Endothelial cell (in vitro differentiated cells): ENCODE measurements around the gene AGPAT1. TPM values are rescaled to one million over a fixed set of nuclear protein-coding genes. Genes with fewer than 3 reads are reported as not detected.

Source experiments
- DNase-seq: peaks from one replicate; pipeline ENCODE4 v3.0.0; 2021; ENCODE audit warnings: low spot score
- H3K27ac Mint-ChIP-seq: one replicate; pipeline ENCODE4 v1.8.0; 2021; ENCODE audit warnings: mixed read lengths, inconsistent platforms; ENCODE audit not compliant: unreplicated experiment
- H3K27me3 Mint-ChIP-seq: one replicate; pipeline ENCODE4 v1.8.0; 2021; ENCODE audit warnings: mild to moderate bottlenecking, moderate library complexity, mixed read lengths, inconsistent platforms; ENCODE audit not compliant: unreplicated experiment
- H3K36me3 Mint-ChIP-seq: one replicate; pipeline ENCODE4 v1.8.0; 2021; ENCODE audit warnings: mild to moderate bottlenecking, low read depth, mixed read lengths, inconsistent platforms; ENCODE audit not compliant: unreplicated experiment
- H3K4me1 Mint-ChIP-seq: one replicate; pipeline ENCODE4 v1.8.0; 2021; ENCODE audit warnings: mild to moderate bottlenecking, mixed read lengths, inconsistent platforms; ENCODE audit not compliant: unreplicated experiment
- H3K4me3 Mint-ChIP-seq: one replicate; pipeline ENCODE4 v1.8.0; 2021; ENCODE audit warnings: mild to moderate bottlenecking, mixed read lengths, inconsistent platforms; ENCODE audit not compliant: unreplicated experiment
- H3K9me3 Mint-ChIP-seq: one replicate; pipeline ENCODE4 v1.8.0; 2021; ENCODE audit warnings: mixed read lengths, inconsistent platforms; ENCODE audit not compliant: unreplicated experiment
- long read RNA-seq: library from polyadenylated mRNA; unstranded; transcript quantifications from one replicate; pipeline ENCODE4 v2.0.0, GENCODE V29; 2020; ENCODE audit not compliant: unreplicated experiment
- total RNA-seq: library from RNA; stranded (reverse); fragmentation: NEBNext Ultra II Directional; extraction: Animal tissue kit (Norgen Biotek cat#: 25700); gene quantifications from one replicate; pipeline ENCODE4 v1.2.1, GENCODE V29; 2021; ENCODE audit not compliant: unreplicated experiment
- TF ChIP-seq, protein P1 (sequence below): fragments of 200-600 bp; sonication (generic); IDR thresholded peaks from one replicate; pipeline ENCODE4 v1.5.0; 2021; ENCODE audit warnings: antibody characterized with exemption; ENCODE audit not compliant: unreplicated experiment

The AGPAT1 gene, protein sequence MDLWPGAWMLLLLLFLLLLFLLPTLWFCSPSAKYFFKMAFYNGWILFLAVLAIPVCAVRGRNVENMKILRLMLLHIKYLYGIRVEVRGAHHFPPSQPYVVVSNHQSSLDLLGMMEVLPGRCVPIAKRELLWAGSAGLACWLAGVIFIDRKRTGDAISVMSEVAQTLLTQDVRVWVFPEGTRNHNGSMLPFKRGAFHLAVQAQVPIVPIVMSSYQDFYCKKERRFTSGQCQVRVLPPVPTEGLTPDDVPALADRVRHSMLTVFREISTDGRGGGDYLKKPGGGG
- total RNA-seq: 93.3 TPM
- long read RNA-seq, transcript AGPAT1-203 (7 exons, 2,234 nt): major isoform, 5 of 25 reads
- long read RNA-seq, partial matches to known transcripts: 1 of 25 reads
- long read RNA-seq, other reads (novel, unspliced or antisense): 17 of 25 reads

DNA sequence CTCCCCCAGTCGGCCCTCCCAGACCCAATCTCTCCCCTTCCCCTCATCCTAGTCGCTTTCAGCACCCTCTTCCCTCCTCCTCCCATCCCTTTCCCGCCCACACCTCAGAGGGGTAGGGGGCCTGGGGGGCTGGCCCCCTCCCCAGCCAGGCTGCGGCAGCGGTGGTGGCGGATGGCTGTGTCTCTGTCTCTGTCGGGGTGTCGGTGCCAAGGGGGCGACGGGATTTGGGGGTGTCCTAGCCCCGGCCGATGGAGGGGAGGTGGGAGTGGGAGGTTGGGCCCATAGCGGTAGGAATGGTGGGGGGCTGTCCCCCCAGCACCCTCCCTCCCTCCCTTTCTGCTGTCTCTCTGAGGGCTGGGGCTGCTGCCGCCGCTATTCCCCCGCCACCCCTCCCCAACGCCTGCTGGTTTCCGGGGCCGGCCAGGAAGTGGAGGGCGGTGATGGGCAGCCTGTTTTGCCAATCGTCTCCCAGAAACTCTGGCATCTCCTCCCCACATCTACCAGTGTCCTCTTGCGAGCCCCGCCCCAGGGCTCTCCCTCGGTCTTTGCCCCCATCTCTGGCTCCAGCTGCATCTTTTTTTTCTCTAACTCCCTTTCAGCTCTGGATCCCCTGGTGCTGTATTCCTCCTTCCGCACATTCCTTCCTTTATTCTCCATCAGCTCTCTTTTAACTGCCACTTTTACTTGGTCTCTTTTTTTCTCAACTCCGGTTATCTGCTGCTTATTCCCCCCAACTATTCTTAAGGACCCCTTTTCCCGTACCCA is at the start of gene AGPAT1:
Gene AGPAT1 (minus strand): TSS at position 374 of the 765 bp plus-strand sequence. CDS start 4,588 bp downstream, outside the sequence.
- Mint-ChIP-seq H3K4me1 (peaks cover 71% of the 10 kb centered on the region), H3K27me3 (peaks cover 9% of the 10 kb centered on the region), H3K9me3 (no peaks in the 10 kb centered on the region), H3K27ac (peak within 1 kb of the TSS; percentile 95), H3K4me3 (peak within 1 kb of the TSS; percentile 98), H3K36me3 (peaks cover 10% of the 10 kb centered on the region)
- peak; percentile 88 for DNase-seq
- TF ChIP-seq, protein P1, sequence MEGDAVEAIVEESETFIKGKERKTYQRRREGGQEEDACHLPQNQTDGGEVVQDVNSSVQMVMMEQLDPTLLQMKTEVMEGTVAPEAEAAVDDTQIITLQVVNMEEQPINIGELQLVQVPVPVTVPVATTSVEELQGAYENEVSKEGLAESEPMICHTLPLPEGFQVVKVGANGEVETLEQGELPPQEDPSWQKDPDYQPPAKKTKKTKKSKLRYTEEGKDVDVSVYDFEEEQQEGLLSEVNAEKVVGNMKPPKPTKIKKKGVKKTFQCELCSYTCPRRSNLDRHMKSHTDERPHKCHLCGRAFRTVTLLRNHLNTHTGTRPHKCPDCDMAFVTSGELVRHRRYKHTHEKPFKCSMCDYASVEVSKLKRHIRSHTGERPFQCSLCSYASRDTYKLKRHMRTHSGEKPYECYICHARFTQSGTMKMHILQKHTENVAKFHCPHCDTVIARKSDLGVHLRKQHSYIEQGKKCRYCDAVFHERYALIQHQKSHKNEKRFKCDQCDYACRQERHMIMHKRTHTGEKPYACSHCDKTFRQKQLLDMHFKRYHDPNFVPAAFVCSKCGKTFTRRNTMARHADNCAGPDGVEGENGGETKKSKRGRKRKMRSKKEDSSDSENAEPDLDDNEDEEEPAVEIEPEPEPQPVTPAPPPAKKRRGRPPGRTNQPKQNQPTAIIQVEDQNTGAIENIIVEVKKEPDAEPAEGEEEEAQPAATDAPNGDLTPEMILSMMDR: no peak

DNA sequence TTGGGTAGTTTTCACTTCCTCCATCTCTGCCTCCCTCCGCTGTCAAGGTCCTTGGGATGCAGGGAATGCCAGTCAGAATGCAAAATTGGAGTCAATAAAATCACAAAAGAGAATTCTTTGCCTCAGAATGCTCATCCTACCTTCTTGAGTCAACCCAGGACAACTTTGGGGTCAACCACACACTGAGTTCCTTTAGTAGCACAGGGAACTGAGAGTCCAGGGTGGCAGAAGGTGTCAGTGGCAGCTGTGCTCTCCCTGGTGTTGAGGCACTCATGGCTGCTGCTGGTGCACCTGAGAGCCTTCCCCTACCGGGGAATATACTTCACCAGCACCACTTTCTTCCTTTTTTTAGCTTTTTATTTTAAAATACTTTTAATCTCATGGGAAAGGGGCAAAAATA is 48.8 kb upstream of the AGPAT1 start:
- H3K36me3 Mint-ChIP-seq: peaks cover 8% of the 10 kb centered on the region
- H3K9me3 Mint-ChIP-seq: no peaks in the 10 kb centered on the region
- H3K27ac Mint-ChIP-seq: peak overlapping the region; percentile 85
- no peak for DNase-seq
- no peak overlapping the region for H3K4me3 Mint-ChIP-seq
- H3K4me1 Mint-ChIP-seq: peaks cover 50% of the 10 kb centered on the region
- TF ChIP-seq, protein P1: no peak
- H3K27me3 Mint-ChIP-seq: peaks cover 5% of the 10 kb centered on the region

DNA sequence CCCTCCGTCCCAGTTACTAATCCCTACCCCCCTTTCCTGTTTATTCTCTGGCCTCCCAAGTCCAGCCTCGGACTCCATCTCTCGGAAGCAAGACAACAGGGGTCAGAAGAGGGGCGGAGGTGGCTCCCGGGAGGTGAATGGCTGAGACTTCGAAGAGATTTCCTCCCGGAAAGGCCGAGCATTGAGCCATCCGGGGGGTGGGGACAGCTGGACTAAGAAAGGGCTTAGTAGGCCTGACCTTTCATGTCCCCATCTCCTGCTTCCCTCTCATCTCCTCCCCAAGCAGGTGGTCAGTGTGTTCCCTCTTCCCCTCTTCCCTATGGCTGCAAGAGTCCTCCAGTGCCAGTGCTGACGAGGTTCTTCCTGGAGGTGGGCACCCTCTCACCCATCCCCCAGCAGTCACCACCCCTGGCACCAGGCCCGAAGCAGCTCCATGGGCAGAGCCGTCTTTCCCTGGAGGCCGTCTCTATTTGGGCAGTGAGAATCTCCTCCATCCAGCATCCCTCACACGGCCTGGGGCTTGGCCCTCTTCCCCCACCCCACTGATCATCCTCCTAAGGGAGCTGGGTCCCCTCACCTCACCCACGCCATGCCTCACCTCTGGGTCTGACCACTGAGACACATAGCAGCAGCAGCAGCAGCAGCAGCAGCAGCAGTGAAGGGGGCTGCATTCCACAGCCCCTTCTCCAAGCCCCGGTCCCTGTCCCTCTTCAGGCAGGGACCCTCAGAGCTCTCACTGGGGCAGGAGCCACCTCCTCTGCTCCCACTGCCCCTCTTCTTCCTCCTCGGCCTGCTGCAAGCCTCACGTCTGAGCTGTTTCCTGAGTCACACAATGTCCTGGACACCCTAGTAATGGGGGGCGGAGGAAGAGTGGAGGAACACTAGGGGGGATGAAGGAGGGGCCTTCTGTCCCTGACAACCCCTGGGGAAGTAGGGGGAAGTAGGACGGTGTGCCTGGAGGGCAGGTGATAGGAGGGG is 47.7 kb upstream of the AGPAT1 start, which contains the start of gene NOTCH4:
Gene NOTCH4 (minus strand): TSS at position 810 of the 978 bp plus-strand sequence. CDS start 139 bp downstream, at position 671.
- TF ChIP-seq, protein P1: no peak
- Mint-ChIP-seq H3K27ac (peak within 1 kb of the TSS; percentile 91), H3K36me3 (peaks cover 20% of the 10 kb centered on the region), H3K4me1 (peaks cover 47% of the 10 kb centered on the region), H3K9me3 (no peaks in the 10 kb centered on the region), H3K27me3 (peaks cover 8% of the 10 kb centered on the region), H3K4me3 (peak within 1 kb of the TSS; percentile 88)
- peak; percentile 19 for DNase-seq

DNA sequence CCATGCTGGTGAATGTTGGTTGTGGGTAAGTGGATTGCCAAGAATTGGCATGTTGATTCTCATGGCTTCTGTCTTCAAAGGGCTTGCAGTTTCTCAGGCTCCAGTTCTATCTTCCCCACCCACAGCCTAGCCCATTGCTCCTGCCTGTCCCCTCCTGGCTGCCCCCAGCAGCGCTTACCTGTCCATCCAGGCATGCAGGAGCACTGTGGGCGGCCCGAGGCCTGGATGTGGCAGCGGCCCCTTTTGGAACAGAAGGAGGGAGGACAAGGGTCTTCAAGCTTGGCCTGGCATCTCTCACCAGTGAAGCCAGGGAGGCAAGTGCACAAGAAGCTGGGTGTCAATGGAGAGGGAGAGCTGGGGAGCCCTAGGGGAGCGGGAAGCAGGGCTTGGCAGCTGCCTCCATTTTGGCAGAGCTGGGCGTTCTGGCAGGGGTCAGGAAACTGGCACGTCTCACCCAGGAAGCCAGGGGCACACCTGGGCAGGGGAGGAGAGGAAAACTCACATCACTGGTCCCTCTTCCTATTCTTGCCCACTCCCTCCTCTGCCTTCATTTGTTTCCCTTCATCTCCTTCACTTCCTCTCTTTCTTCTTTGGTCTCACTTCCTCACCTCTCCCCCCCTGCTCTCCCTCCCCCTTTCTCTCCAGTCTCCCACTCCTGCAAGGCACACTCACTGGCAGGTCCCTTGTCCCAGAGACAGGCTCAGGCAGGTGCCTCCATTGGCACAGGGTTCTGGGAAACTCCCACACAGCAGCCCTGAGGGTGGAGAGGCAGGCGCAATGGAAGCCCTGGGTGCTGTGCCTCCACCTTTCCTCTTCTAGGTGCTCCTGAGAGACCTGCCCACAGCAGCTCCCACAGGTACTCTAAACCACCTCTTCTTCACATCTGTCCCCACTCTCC is 46.7 kb upstream of the AGPAT1 start:
- Mint-ChIP-seq H3K9me3 (no peaks in the 10 kb centered on the region), H3K27ac (peak overlapping the region; percentile 67), H3K36me3 (peaks cover 24% of the 10 kb centered on the region), H3K4me3 (peak overlapping the region; percentile 78), H3K4me1 (peaks cover 45% of the 10 kb centered on the region), H3K27me3 (peaks cover 6% of the 10 kb centered on the region)
- TF ChIP-seq, protein P1: no peak
- no peak for DNase-seq
